ENCODE measurements around the gene FAXC. TPM values are rescaled to one million over a fixed set of nuclear protein-coding genes. Genes with fewer than 3 reads are reported as not detected.

FAXC gene
- total RNA-seq (2022; extraction: Qiagen RNA extraction; ENCODE audit: low read depth) = 5.4 to 11.8 TPM (median 7.2 TPM) in 5 replicates

GRCh38 chr6:99349171-99350141, at the start of gene FAXC:
Gene FAXC (minus strand): TSS chr6:99349674. CDS start chr6:99349372, 302 bp downstream.

GRCh38 chr6:99393698-99394531, 44.4 kb upstream of the FAXC start, which contains the start of gene COQ3:
Gene COQ3 (minus strand): TSS chr6:99394195. CDS start chr6:99394179, 16 bp downstream.

Other genes starting within 250 kb of the FAXC start
- 9.2 to 14.8 TPM (median 10.7 TPM) in 5 replicates for gene COQ3, start 44.5 kb upstream of the FAXC start, total RNA-seq (2022; extraction: Qiagen RNA extraction; ENCODE audit: low read depth)
- 23.4 to 44.0 TPM (median 31.2 TPM) in 5 replicates for gene PNISR, start 75.6 kb upstream of the FAXC start, total RNA-seq (2022; extraction: Qiagen RNA extraction; ENCODE audit: low read depth)
- 2.6 to 5.8 TPM (median 5.0 TPM) in 5 replicates for gene USP45, start 165.7 kb upstream of the FAXC start, total RNA-seq (2022; extraction: Qiagen RNA extraction; ENCODE audit: low read depth)
- 20.0 to 48.2 TPM (median 28.8 TPM) in 5 replicates for gene CCNC, start 219.0 kb upstream of the FAXC start, total RNA-seq (2022; extraction: Qiagen RNA extraction; ENCODE audit: low read depth)

Measured in A549 treated with ZK216348 at 1 μM for 4 hours (cell line).